GM19351 (cell line): ENCODE results near the gene RBPMS2.
"Not testable (repeated sequence)": the region's sequence is repeated elsewhere in the genome, so short reads cannot be mapped to it uniquely, and the experiment has no call there.

ENCODE experiments used
- ATAC-seq: cut with Tn5 transposase; IDR thresholded peaks from one replicate; pipeline ENCODE4 v1.9.1; 2021; ENCODE audit warnings: mild to moderate bottlenecking, moderate library complexity; ENCODE audit not compliant: unreplicated experiment

Gene RBPMS2

GRCh38 chr15:64754663-64755426 is 20.5 kb downstream of the RBPMS2 start:
- peak; percentile 61 for ATAC-seq

GRCh38 chr15:64753480-64754185 is 21.8 kb downstream of the RBPMS2 start:
- ATAC-seq = peak; percentile 44

- no peak for ATAC-seq
These were observed 23.9 kb downstream of the RBPMS2 start for GRCh38 chr15:64751464-64751863.

- no peak for ATAC-seq
These were observed 25.3 kb downstream of the RBPMS2 start for GRCh38 chr15:64749999-64750657.

GRCh38 chr15:64749167-64749566 is 26.2 kb downstream of the RBPMS2 start:
- no peak for ATAC-seq

- ATAC-seq = no peak
These were observed 27.1 kb downstream of the RBPMS2 start for GRCh38 chr15:64748251-64748650.

GRCh38 chr15:64747578-64747977 is 27.8 kb downstream of the RBPMS2 start:
- no peak for ATAC-seq

GRCh38 chr15:64746921-64747320 is 28.5 kb downstream of the RBPMS2 start:
- no peak for ATAC-seq

GRCh38 chr15:64746356-64746755 is 29.0 kb downstream of the RBPMS2 start:
- no peak for ATAC-seq

GRCh38 chr15:64743691-64744090 is 31.7 kb downstream of the RBPMS2 start:
- no peak for ATAC-seq

- ATAC-seq = no peak
These were observed 32.5 kb downstream of the RBPMS2 start for GRCh38 chr15:64742921-64743320.

GRCh38 chr15:64742385-64742784 is 33.0 kb downstream of the RBPMS2 start:
- ATAC-seq = no peak

GRCh38 chr15:64741708-64742107 is 33.7 kb downstream of the RBPMS2 start:
- ATAC-seq = not testable (repeated sequence)

- ATAC-seq = no peak
These were observed 34.8 kb downstream of the RBPMS2 start for GRCh38 chr15:64740311-64741170.

GRCh38 chr15:64739577-64740143 is 35.7 kb downstream of the RBPMS2 start:
- no peak for ATAC-seq

GRCh38 chr15:64739156-64739555 is 36.2 kb downstream of the RBPMS2 start:
- no peak for ATAC-seq

GRCh38 chr15:64738226-64739095 is 36.9 kb downstream of the RBPMS2 start:
- no peak for ATAC-seq

- no peak for ATAC-seq
These were observed 43.1 kb downstream of the RBPMS2 start for GRCh38 chr15:64732156-64732860.

GRCh38 chr15:64731805-64732151 is 43.6 kb downstream of the RBPMS2 start:
- no peak for ATAC-seq
